Diencephalon (tissue), 1 donor: Measurements from ENCODE around the gene CLCA2. TPM values are rescaled to one million over a fixed set of nuclear protein-coding genes. Genes with fewer than 3 reads are reported as not detected.

Experiments used
- total RNA-seq: library from RNA; depleted of rRNA; stranded (reverse); fragments of >200 nt; gene quantifications from one replicate; pipeline ENCODE4 v1.2.3, GENCODE V29; 2014

The CLCA2 gene, protein sequence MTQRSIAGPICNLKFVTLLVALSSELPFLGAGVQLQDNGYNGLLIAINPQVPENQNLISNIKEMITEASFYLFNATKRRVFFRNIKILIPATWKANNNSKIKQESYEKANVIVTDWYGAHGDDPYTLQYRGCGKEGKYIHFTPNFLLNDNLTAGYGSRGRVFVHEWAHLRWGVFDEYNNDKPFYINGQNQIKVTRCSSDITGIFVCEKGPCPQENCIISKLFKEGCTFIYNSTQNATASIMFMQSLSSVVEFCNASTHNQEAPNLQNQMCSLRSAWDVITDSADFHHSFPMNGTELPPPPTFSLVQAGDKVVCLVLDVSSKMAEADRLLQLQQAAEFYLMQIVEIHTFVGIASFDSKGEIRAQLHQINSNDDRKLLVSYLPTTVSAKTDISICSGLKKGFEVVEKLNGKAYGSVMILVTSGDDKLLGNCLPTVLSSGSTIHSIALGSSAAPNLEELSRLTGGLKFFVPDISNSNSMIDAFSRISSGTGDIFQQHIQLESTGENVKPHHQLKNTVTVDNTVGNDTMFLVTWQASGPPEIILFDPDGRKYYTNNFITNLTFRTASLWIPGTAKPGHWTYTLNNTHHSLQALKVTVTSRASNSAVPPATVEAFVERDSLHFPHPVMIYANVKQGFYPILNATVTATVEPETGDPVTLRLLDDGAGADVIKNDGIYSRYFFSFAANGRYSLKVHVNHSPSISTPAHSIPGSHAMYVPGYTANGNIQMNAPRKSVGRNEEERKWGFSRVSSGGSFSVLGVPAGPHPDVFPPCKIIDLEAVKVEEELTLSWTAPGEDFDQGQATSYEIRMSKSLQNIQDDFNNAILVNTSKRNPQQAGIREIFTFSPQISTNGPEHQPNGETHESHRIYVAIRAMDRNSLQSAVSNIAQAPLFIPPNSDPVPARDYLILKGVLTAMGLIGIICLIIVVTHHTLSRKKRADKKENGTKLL
- total RNA-seq, result not detected

DNA sequence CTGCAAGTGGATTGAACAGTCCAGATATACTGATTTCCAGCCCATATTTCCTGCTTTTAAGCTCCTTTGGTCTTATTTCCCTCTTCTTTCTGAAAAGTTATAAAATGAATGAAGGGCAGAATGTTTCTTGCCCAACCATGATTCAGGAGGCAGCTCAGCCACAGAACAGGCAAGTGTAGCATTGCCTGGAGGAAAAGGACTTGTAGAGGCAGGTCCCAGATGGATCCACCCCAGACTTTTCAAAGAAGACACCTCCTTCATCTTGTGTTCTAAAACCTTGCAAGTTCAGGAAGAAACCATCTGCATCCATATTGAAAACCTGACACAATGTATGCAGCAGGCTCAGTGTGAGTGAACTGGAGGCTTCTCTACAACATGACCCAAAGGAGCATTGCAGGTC lies at the start of gene CLCA2:
Gene CLCA2 (plus strand): TSS at position 299 of the 400 bp plus-strand sequence. CDS start 77 bp downstream, at position 376.

DNA sequence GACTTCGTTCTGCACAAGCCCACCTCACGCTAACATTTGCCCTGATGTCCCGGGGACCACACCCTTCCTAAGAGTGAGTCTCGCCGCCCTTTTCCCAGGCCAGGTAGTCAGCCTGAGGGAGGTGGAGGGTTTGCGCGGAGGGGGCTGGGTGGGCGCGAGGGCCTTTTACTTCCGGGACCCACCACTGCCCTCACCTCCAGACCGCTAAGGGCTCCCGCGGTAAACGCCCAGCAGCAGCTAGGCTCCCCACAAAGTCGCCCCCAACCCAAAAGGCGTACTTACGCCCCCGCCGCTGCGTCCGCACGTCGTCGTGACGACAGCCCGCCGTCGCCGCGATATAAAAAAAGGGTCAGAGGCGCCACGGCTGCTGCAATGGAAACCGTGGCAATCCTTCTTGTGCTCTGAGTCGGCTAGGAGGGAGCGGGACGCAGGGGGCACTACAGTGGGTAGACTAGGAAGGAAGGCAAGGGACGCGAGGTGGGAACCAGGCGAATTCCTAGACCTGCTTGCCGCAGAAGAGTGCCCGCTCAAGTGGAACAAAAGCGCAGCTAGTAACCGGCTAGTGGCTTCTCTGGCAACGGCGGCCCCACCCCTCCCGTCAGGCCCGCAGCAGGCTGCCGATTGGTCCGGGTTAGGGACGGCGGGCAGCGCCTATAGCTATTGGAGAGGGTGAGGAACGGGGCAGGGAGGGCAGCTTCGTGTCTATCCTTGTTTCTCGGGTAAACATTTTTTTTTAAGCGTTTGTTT lies 28.0 kb upstream of the CLCA2 start, which contains the start of gene ODF2L:
Gene ODF2L (minus strand): TSS at position 573 of the 747 bp plus-strand sequence. CDS start 9,296 bp downstream, outside the sequence.

DNA sequence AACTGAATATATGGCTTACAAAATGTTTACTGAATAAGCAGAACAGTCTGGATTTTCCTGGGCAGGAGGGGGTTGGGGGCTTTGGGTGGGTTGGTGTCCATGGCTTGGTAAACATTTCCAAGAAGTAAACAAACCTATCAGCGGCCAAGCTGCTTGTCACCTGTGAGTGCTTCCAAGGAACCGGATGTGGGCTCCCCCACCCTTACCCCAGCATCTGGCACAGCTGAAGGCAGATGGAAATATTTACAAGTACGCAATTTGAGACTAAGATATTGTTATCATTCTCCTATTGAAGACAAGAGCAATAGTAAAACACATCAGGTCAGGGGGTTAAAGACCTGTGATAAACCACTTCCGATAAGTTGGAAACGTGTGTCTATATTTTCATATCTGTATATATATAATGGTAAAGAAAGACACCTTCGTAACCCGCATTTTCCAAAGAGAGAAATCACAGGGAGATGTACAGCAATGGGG lies 44.6 kb downstream of the CLCA2 start, which contains the start of gene CLCA1:
Gene CLCA1 (plus strand): TSS at position 427 of the 477 bp plus-strand sequence. CDS start 45 bp downstream, at position 472.

Other genes with a start within 250 kb of the CLCA2 start
- 103 TPM for gene ODF2L, start 27.8 kb upstream of the CLCA2 start, total RNA-seq
- gene CLCA1, start 44.8 kb downstream of the CLCA2 start, total RNA-seq, result not detected
- not detected for gene CLCA4, start 122.9 kb downstream of the CLCA2 start, total RNA-seq